GM12878 (cell line): ENCODE results near the gene CIPC. TPM values are rescaled to one million over a fixed set of nuclear protein-coding genes. Genes with fewer than 3 reads are reported as not detected.

ENCODE experiments used
- ATAC-seq: fragments of 200-7000 bp; cut with Tn5 transposase; 3 replicates; pipeline ENCODE4 v1.9.1; 2020; ENCODE audit warnings: mild to moderate bottlenecking, moderate library complexity
- BruUV-seq: library from RNA; stranded (reverse); fragments of 400-500 nt; replicated peaks from 2 replicates; lab custom pipeline; 2021; lab: Mats Ljungman, UMichigan
- CTCF ChIA-PET: fragments of 300-600 bp; sonication (Branson Sonifier 250); formaldehyde crosslinking; extraction: SDS; loops from one replicate; lab custom pipeline; 2021; ENCODE audit warnings: inconsistent platforms; lab: Yijun Ruan, JAX
- POLR2A ChIA-PET: fragments of 350-600 bp; formaldehyde crosslinking; extraction: SDS; loops from one replicate; lab custom pipeline; 2021; ENCODE audit warnings: inconsistent platforms; lab: Charles Lee
- RAD21 ChIA-PET: fragments of 300-600 bp; sonication (Branson Sonifier 250); formaldehyde crosslinking; loops from one replicate; lab custom pipeline; 2023; ENCODE audit warnings: antibody characterized with exemption; ENCODE audit not compliant: unreplicated experiment; lab: Charles Lee
- SMC1A ChIA-PET: fragments of 300-600 bp; sonication (Branson Sonifier 250); formaldehyde crosslinking; loops from one replicate; lab custom pipeline; 2023; ENCODE audit not compliant: unreplicated experiment, uncharacterized antibody; lab: Charles Lee
- DNase-seq: peaks from one replicate; pipeline ENCODE4 v3.0.0-alpha.2; 2011; ENCODE audit warnings: low read depth, low spot score
- FAIRE-seq: peaks from 3 replicates; lab custom pipeline; 2011; peaks lifted over from hg19 to GRCh38; lab: Jason Lieb, UNC
- H2AFZ ChIP-seq: 2 replicates; pipeline ENCODE4 v1.6.0; 2011; ENCODE audit warnings: low read depth, low read length, control low read depth; ENCODE audit not compliant: control insufficient read depth
- H3K27ac ChIP-seq: 2 replicates; pipeline ENCODE4 v1.5.1; 2011; ENCODE audit warnings: control low read depth; ENCODE audit not compliant: control insufficient read depth, insufficient read depth
- H3K27me3 ChIP-seq, 2 experiments: replicated peaks in 1 of 2; 2 replicates each; pipeline versions ENCODE4 v1.6.0 to v1.6.1; 2011; ENCODE audit warnings: low read length in 1 of 2; ENCODE audit not compliant: control insufficient read depth in 2 of 2, insufficient read depth in 2 of 2
- H3K36me3 ChIP-seq, 2 experiments: 2 replicates each; pipeline ENCODE4 v1.5.1; 2011; ENCODE audit warnings: low read length in 1 of 2; ENCODE audit not compliant: control insufficient read depth in 2 of 2, insufficient read depth in 2 of 2
- H3K4me1 ChIP-seq: 2 replicates; pipeline ENCODE4 v1.6.1; 2011; ENCODE audit warnings: mild to moderate bottlenecking, low read length, moderate library complexity, mixed read lengths; ENCODE audit not compliant: control insufficient read depth, insufficient read depth
- H3K4me2 ChIP-seq: 2 replicates; pipeline ENCODE4 v1.6.0; 2011; ENCODE audit warnings: control low read depth; ENCODE audit not compliant: control insufficient read depth, insufficient read depth
- H3K4me3 ChIP-seq: fragments of 200-600 bp; sonication (generic); 2 replicates; pipeline ENCODE4 v1.5.1; 2016
- H3K79me2 ChIP-seq: 2 replicates; pipeline ENCODE4 v1.6.0; 2011; ENCODE audit warnings: low read length; ENCODE audit not compliant: control insufficient read depth, insufficient read depth
- H3K9ac ChIP-seq: 2 replicates; pipeline ENCODE4 v1.8.0; 2011; ENCODE audit warnings: low read length, control low read depth, mixed read lengths; ENCODE audit not compliant: control insufficient read depth, insufficient read depth
- H3K9me3 ChIP-seq: replicated peaks from 3 replicates; pipeline ENCODE4 v1.5.1; 2011; ENCODE audit warnings: mild to moderate bottlenecking, low read length; ENCODE audit not compliant: control insufficient read depth, insufficient read depth
- H4K20me1 ChIP-seq: 2 replicates; pipeline ENCODE4 v1.6.0; 2011; ENCODE audit not compliant: control insufficient read depth, insufficient read depth
- BCL11A ChIP-seq: IDR thresholded peaks from 2 replicates; pipeline ENCODE4 v1.6.1; 2011; ENCODE audit warnings: low read depth, low read length
- BRCA1 ChIP-seq: IDR thresholded peaks from 2 replicates; pipeline ENCODE4 v1.6.1; 2011; ENCODE audit warnings: low read depth, low read length, improper control_type of control experiment
- CREM ChIP-seq: IDR thresholded peaks from 2 replicates; pipeline ENCODE4 v1.6.1; 2014; ENCODE audit warnings: antibody characterized with exemption, low read depth
- EZH2 ChIP-seq: IDR thresholded peaks from 2 replicates; pipeline ENCODE4 v1.6.1; 2012; ENCODE audit warnings: low read depth, mild to moderate bottlenecking, control low read depth, inconsistent platforms, low read length, borderline replicate concordance; ENCODE audit not compliant: control insufficient read depth
- IRF4 ChIP-seq: IDR thresholded peaks from 2 replicates; pipeline ENCODE4 v1.6.1; 2011; ENCODE audit warnings: low read depth, low read length
- MTA3 ChIP-seq: IDR thresholded peaks from 2 replicates; pipeline ENCODE4 v1.6.1; 2012; ENCODE audit warnings: low read length, inconsistent platforms, borderline replicate concordance
- RB1 ChIP-seq: fragments of 450-650 bp; formaldehyde crosslinking; IDR thresholded peaks from 2 replicates; pipeline ENCODE4 v1.6.1; 2017; ENCODE audit warnings: mild to moderate bottlenecking, borderline replicate concordance
- RCOR1 ChIP-seq: conservative IDR thresholded peaks from 2 replicates; pipeline ENCODE4 v1.6.1; 2012; ENCODE audit warnings: low read depth, low read length, improper control_type of control experiment
- WGBS: methylation state at CpG from one replicate; pipeline ENCODE4 v1.1.6; 2016; ENCODE audit warnings: low lambda C conversion rate; ENCODE audit not compliant: insufficient replicate concordance, insufficient coverage; ENCODE audit errors: missing lambda C conversion rate; 5-methylcytosine and 5-hydroxymethylcytosine counted together
- in situ Hi-C: fragments of 300-500 bp; cut with MboI; formaldehyde crosslinking; loops from 9 replicates; pipeline ENCODE4 v1.14.3; 2018; ENCODE audit warnings: mixed read lengths
- intact Hi-C: fragments of 100-400 bp; cut with micrococcal nuclease; formaldehyde crosslinking; loops from one replicate; pipeline ENCODE4 v1.14.2; 2022; ENCODE audit not compliant: unreplicated experiment
- polyA plus RNA-seq, 11 experiments: library from polyadenylated mRNA; depleted of rRNA in 4 of 11; unstranded in 6 of 11; stranded (reverse) in 5 of 11; fragments of >200 nt; fragmentation: Nextera tagmentation in 4 of 11; fragmentation: Illumina TruSeq in 1 of 11; extraction: Ambion mirVana in 4 of 11; extraction: Trizol in 1 of 11; gene quantifications; 1 replicate in 1 of 11; 2 replicates in 10 of 11; pipeline versions ENCODE4 v1.2.1 to v1.2.3, GENCODE V29; 2011 to 2016; ENCODE audit warnings: inconsistent platforms in 2 of 11, missing spikeins in 2 of 11, low read depth in 1 of 11
- total RNA-seq, 4 experiments: library from RNA; depleted of rRNA in 3 of 4; stranded (reverse); fragments of >200 nt in 3 of 4; fragmentation: Illumina TruSeq in 1 of 4; extraction: Trizol in 1 of 4; gene quantifications; 2 replicates each; pipeline versions ENCODE4 v1.2.1 to v1.2.3, GENCODE V29; 2013 to 2021
- TF ChIP-seq, protein P1 (sequence below): IDR thresholded peaks from 2 replicates; pipeline ENCODE4 v1.6.1; 2012; ENCODE audit warnings: improper control_type of control experiment, low read depth, low read length; ENCODE audit not compliant: insufficient replicate concordance

The CIPC gene
- total and polyA plus RNA-seq, 10 of the 15 experiments (the other 5 are each of a cell fraction or from before 2014, with no cell fraction given): 5.6 to 29.5 (median 16.5) TPM

DNA sequence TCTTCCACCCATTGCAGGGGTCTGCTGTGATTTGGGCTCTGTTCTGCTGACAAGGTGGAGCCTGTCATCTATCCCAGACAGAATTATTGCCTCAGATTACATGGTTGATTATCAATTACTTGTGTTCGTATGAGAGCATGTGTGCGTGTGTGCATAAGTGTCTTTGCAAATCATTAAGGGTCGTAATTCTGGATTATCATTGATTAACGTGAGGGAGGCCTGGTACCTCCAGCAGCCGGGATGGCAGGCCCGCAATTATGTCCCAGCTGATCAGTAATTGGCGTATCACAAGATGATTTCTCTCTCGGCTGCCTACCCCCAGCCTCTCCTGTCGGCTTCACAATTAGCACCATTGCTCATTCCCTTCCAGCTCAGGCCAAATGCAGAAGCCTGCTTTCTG is 39.9 kb upstream of the CIPC start:
- Histone ChIP-seq H3K4me2 (no peak overlapping the region), H3K36me3 (no peaks in the 10 kb centered on the region), H2AFZ (no peak overlapping the region), H3K4me3 (no peak overlapping the region), H3K27me3 (no peaks in the 10 kb centered on the region), H3K9ac (no peak overlapping the region), H3K79me2 (no peaks in the 10 kb centered on the region), H3K27ac (no peak overlapping the region), H4K20me1 (no peaks in the 10 kb centered on the region; the same call in 1 of the 2 replicates), H3K4me1 (peaks cover 4% of the 10 kb centered on the region), H3K9me3 (no peaks in the 10 kb centered on the region; the same call in 2 of the 3 replicates)
- ATAC-seq (no peak), FAIRE-seq (no peak), DNase-seq (no peak)
- no TSS peak for BruUV-seq
- in situ Hi-C loops: no loop called here
- intact Hi-C loops: no loop called here
- RAD21 ChIA-PET: interaction anchor here (1.1 to 3.4 kb wide), 3 partner anchors 145 to 183 kb away, joined by 4 to 26 read pairs (median 17); no protein-coding TSS in a partner anchor
- WGBS: 67% methylated on average over 9 of the region's 9 CpGs
- TF ChIP-seq IRF4: no peak
- TF ChIP-seq BRCA1: no peak
- no peak for TF ChIP-seq RB1
- no peak for TF ChIP-seq CREM
- SMC1A ChIA-PET: interaction anchor here (1.0 to 3.7 kb wide), 3 partner anchors 12 to 181 kb away, joined by 3 to 27 read pairs (median 23); no protein-coding TSS in a partner anchor
- POLR2A ChIA-PET: interaction anchor here (0.7 kb wide), 1 partner anchor 14 kb away, joined by 3 read pairs; no protein-coding TSS in a partner anchor
- CTCF ChIA-PET: interaction anchor here (0.6 to 8.9 kb wide), 6 partner anchors 12 to 183 kb away, joined by 3 to 114 read pairs (median 4); no protein-coding TSS in a partner anchor

DNA sequence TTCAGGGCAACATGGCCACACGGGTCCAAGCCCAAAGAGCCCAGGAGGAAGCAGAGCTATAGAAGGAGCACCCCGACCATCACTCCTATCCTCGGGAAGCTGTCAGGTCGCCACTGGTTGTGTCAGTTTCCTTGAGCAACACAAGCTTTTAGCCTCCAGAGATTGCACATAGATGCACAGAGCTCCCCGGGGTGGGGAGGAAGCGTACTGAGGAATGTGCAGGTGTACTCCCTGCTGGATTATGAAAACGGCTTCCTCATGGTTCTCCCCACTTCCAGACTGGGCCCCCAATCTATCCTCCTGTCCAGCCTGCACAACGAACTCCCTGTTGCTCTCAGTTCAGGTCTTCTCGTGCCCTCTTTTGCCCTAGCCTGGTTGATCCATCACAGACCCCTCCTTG is 39.3 kb upstream of the CIPC start:
- H3K9ac ChIP-seq: no peak overlapping the region
- no peaks in the 10 kb centered on the region for H3K36me3 ChIP-seq
- ChIA-PET RAD21 (interaction anchor here (1.1 to 3.4 kb wide), 6 partner anchors 13 to 186 kb away, joined by 3 to 26 read pairs (median 10); partner anchors contain the start of gene IRF2BPL), POLR2A (interaction anchor here (0.7 kb wide), 1 partner anchor 15 kb away, joined by 3 read pairs; no protein-coding TSS in a partner anchor), SMC1A (interaction anchor here (0.6 to 3.7 kb wide), 5 partner anchors 12 to 247 kb away, joined by 3 to 27 read pairs (median 10); no protein-coding TSS in a partner anchor), CTCF (interaction anchor here (0.6 to 8.9 kb wide), 9 partner anchors 12 to 186 kb away, joined by 3 to 114 read pairs (median 5); no protein-coding TSS in a partner anchor)
- FAIRE-seq (no peak), ATAC-seq (no peak), DNase-seq (no peak)
- H3K9me3 ChIP-seq: no peaks in the 10 kb centered on the region; the same call in 2 of the 3 replicates
- BruUV-seq: no TSS peak
- no peaks in the 10 kb centered on the region for H3K79me2 ChIP-seq
- H3K27me3 ChIP-seq: no peaks in the 10 kb centered on the region
- no peaks in the 10 kb centered on the region for H3K4me1 ChIP-seq
- H3K27ac ChIP-seq: no peak overlapping the region
- 48% methylated on average over 9 of the region's 9 CpGs for WGBS
- no peaks in the 10 kb centered on the region; the same call in 1 of the 2 replicates for H4K20me1 ChIP-seq
- TF ChIP-seq MTA3: no peak
- TF ChIP-seq RCOR1: no peak
- TF ChIP-seq BCL11A: no peak
- TF ChIP-seq, protein P1, sequence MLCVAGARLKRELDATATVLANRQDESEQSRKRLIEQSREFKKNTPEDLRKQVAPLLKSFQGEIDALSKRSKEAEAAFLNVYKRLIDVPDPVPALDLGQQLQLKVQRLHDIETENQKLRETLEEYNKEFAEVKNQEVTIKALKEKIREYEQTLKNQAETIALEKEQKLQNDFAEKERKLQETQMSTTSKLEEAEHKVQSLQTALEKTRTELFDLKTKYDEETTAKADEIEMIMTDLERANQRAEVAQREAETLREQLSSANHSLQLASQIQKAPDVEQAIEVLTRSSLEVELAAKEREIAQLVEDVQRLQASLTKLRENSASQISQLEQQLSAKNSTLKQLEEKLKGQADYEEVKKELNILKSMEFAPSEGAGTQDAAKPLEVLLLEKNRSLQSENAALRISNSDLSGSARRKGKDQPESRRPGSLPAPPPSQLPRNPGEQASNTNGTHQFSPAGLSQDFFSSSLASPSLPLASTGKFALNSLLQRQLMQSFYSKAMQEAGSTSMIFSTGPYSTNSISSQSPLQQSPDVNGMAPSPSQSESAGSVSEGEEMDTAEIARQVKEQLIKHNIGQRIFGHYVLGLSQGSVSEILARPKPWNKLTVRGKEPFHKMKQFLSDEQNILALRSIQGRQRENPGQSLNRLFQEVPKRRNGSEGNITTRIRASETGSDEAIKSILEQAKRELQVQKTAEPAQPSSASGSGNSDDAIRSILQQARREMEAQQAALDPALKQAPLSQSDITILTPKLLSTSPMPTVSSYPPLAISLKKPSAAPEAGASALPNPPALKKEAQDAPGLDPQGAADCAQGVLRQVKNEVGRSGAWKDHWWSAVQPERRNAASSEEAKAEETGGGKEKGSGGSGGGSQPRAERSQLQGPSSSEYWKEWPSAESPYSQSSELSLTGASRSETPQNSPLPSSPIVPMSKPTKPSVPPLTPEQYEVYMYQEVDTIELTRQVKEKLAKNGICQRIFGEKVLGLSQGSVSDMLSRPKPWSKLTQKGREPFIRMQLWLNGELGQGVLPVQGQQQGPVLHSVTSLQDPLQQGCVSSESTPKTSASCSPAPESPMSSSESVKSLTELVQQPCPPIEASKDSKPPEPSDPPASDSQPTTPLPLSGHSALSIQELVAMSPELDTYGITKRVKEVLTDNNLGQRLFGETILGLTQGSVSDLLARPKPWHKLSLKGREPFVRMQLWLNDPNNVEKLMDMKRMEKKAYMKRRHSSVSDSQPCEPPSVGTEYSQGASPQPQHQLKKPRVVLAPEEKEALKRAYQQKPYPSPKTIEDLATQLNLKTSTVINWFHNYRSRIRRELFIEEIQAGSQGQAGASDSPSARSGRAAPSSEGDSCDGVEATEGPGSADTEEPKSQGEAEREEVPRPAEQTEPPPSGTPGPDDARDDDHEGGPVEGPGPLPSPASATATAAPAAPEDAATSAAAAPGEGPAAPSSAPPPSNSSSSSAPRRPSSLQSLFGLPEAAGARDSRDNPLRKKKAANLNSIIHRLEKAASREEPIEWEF: no peak
- no peak for TF ChIP-seq EZH2
- intact Hi-C loops: no loop called here
- H3K4me3 ChIP-seq: no peak overlapping the region
- in situ Hi-C loops: no loop called here
- no peak overlapping the region for H3K4me2 ChIP-seq
- no peak overlapping the region for H2AFZ ChIP-seq
